HG03457 (cell line): ENCODE results near the gene CCDC88A.
"Not testable (repeated sequence)": the region's sequence is repeated elsewhere in the genome, so short reads cannot be mapped to it uniquely, and the experiment has no call there.

Experiments used
- ATAC-seq: cut with Tn5 transposase; IDR thresholded peaks from one replicate; pipeline ENCODE4 v1.9.1; 2021; ENCODE audit warnings: moderate number of reproducible peaks; ENCODE audit not compliant: unreplicated experiment

Gene CCDC88A

DNA sequence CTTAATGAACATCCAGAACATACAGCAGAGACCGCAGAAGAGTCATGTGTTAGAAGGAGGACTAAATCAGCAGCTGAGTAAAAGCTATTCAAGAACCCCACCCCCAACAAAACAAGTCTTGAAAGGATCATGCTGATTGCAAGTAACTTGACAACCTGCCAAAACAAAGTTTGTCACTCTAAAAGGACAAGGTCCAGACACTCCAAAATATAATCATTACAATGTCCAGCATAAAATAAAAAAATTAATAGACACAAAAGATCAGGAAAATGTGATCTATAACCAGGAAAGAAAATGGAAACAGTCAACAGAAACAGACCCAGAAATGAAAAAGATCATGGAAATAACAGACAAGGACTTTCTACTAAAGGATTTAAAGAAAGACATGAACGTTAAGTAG is 28.5 kb downstream of the CCDC88A start:
- no peak for ATAC-seq

DNA sequence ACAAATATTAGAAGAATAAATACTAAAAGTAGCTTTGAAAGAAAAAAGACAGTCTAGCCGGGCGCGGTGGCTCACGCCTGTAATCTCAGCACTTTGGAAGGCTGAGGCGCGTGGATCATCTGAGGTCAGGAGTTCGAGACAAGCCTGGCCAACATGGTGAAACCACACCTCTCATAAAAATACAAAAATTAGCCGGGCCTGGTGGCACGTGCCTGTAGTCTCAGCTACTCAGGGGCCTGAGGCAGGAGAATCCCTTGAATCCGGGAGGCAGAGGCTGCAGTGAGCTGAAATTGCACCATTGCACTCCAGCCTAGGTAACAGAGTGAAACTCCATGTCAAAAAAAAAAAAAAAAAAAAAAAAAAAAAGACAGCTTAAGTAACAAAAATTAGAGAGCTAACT is 34.1 kb downstream of the CCDC88A start:
- not testable (repeated sequence) for ATAC-seq

DNA sequence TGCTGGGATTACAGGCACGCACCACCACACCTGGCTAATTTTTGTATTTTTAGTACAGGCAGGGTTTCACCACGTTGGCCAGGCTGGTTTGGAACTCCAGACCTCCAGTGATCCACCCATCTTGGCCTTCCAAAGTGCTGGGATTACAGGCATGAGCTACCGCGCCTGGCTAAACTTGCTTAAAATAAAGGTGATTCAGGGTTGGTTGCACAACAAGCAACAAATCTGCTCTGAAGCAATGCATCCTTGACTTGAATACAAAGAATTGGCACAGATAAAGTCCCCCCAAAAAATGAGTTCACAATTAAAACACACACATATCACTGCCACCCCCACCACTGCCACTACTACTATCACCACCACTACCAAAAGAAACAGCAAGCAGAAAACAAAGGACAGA is 34.9 kb downstream of the CCDC88A start:
- ATAC-seq = no peak

DNA sequence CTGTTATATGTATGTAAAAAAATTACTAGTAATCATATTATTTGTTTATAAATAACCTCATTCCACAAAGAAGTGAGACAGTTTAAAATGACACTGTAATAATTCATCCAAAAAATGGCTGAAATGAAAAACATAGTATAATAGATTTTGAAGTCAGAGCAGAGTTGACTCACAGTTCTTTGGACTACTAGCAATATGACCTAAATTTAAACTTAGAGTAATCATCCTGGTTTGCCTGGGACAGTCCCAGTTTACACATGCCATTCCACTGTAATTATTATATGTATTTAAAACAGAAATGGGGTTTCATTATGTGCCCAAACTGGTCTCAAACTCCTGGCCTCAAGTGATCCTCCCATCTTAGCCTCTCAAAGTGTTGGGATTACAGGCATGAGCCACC is 48.3 kb downstream of the CCDC88A start:
- no peak for ATAC-seq

DNA sequence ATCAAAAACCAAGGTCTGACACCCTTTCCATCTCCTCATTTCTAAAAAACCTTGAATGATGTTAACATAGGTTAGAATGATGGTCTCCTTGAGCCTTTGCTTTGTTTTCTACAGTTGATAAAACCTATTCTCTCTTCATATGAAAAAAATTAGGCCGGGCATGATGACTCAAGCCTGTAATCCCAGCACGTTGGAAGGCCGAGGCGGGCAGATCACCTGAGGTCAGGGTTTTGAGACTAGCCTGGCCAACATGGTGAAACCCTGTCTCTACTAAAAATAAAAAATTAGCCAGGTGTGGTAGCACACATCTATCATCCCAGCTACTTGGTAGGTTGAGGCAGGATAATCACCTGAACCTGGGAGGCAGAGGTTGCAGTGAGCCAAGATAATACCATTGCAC is 49.4 kb downstream of the CCDC88A start:
- ATAC-seq = no peak

DNA sequence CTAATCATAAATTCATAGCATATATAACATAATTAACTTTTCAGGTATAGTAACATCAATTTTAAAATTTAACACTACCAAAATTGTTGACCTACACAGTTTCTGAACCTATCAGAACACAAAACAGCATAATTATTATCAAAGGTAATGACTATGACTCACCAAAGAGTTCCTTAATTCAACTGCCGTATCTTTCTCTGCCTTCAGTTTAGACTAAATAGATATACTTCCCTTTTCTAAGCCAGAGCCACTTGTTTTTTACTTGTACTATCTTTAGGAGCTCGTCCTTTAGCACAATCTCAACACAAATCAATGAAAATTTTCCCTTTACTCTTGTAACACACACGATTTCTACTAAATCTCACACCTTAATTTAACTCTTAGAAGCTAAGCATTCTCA is 54.4 kb downstream of the CCDC88A start:
- no peak for ATAC-seq

DNA sequence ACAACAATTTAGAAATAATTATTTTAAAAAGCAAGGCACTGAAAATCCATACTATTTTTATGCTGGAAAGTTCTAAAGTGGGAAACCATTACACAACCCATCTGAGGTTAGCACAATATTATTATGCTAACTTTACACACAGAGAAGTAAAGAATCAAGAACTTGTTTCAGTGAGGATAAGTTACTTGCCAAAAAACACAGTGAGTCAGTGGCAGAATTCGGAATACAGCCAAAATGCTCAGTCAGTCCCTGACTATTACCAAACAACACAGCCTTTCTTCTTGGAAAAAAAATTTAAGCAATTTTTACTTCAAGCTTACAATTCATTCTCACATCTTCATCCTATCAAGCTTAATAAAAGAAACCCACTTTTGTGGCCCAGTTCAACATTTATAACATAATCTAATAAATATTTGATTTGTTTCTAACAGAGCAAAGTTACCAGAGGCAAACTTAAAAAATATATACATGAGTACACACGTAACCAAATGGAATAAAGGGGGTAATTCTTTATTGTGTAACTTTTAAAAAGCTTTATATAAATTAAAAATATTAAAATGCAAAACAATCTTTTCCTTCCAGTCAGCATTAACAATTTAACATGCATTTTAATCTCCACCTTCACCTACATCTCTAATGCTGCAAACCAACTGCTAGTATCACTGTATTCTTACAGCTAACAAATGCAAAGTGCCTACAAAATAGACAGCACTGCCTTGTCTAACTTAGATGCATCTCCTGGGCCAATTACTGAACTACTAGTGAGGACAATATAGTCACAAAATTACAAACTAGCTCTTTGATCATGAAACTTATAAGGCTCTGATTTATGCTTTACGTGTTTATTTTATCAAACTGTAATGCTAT is 55.2 kb downstream of the CCDC88A start:
- ATAC-seq = no peak

DNA sequence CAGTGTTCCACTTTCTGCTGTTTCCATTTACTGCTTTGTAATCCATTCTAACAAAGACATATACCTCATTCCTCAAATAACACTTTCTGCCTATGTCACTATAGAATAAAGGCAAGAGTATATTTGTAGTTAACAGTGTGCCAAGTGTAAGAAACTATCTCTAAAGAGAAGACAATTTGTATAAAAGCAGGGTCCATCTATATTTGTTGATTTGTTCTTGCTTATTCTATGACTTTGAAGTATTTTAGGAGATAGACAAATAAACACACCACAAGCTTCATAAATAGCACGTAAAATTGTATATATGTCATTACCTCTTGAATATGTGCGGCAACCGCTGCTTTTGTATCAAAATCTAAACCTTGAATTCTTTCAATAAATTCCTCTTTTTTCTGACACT is 56.0 kb downstream of the CCDC88A start:
- no peak for ATAC-seq

DNA sequence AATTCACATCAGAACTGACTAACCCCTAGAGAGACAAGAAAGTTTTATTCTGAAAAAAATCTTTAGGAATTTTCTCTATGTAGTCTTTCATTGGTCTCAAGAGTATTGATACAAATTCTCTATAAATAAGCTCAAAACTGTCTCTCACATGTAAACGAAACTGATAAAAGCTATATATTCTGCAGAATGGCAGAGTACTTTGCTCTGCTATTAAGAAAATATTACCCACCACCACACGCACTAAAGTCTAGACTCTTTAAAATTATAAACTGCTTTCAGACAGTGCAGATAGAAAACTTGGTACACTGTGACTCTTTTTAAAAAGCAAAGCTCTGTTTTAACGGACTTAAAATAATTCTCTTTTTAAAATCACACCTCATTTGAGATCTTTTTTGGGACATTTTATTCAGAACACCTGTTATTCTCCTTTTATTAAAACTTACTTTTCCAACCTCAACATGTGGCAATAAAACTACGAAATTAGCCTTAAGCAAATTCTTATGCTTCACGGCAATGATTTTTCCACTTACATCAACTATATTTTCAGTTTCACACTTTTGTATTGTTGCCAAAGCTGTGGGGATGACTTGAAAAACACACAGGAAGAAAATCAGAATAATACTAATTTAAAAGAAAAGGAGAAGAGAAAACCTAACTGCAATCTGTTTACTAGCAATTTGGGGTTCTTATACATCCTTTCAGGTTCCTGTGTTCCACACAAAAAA is 58.0 kb downstream of the CCDC88A start:
- no peak for ATAC-seq

DNA sequence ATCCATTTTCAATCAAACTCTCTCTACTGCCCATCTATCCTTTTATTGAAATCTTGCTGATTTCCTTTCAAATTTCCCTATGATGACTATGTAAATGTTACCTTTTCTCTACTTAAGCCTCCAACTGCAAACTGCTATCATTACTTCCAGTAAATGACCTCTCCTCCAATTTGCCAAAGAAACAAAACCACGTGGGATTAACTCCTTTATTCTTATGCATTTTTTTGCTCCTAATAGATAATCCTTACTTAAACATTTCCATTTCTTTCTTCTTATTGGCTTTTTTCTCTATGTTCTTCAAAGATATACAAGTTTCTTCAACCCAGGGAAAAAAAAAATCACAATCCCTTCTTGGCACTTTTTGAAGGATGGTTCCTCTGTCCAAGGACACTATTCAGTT is 61.2 kb downstream of the CCDC88A start:
- no peak for ATAC-seq

DNA sequence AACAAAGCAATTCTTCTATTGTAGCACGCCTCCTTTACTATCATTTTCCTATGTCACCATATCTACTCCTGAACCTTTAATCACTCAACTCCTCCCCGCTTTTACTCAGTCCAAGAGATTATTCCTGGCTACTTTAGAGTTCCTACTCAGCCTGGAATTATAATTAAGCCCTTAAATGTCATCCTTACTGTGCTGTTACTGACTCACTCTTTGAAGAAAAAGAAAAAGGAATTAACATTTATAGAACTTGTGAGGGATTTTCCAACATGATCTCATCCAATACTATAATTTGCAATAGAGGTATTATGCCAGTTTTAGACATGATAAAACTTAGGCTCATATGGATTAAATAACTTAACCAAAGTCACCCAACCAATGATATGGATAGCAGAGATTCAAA is 61.7 kb downstream of the CCDC88A start:
- no peak for ATAC-seq

DNA sequence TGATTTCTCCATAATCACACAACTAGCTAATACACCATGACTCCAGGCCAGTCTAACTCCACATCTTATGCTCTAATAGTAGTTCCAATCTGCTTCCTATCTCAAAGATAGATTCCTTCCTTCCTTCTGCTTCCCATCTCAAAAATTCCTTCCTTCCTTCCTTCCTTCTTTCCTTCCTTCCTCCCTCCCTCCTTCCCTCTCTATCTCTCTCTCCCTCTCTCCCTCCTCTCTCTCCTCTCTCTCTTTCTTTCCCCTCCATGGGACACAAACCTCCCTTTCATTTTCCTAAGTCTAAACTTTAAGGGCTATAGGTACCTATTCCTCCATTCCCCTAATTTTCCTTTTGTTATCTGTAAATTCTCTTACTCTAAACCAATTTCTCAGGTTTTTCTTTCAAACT is 62.5 kb downstream of the CCDC88A start:
- no peak for ATAC-seq

DNA sequence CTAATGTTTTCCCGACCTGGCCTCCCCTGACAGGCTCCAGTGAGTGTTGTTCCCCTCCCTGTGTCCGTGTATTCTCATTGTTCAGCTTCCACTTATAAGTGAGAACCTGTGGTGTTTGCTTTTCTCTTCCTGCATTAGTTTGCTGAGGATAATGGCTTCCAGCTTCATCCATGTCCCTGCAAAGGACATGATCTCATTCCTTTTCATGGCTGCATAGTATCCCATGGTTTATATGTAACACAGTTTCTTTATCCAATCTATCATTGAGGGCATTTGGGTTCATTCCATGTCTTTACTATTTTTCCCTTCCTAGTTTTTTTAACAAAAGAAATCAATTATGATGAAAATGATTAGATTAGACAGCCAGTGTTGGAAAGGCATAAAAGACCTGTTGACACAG is 63.5 kb downstream of the CCDC88A start:
- ATAC-seq = not testable (repeated sequence)

DNA sequence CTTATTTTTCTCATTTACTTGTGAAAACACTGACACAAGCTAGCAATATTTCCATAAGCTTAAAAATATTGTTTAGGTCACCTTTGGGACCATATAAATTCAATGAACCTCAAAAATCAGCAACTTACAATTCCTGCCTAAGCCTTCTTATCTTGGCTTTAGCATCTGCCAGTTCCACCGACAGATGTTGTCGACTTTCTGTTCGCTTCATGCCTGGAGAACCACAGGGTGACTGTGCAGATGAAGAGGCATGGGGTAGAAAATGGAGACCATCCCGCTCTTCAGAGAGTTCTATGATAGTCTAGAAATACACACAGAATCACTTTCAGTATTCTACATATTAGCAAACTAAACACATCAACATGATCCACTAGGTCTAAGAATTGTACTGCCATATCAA is 64.2 kb downstream of the CCDC88A start:
- ATAC-seq = no peak

DNA sequence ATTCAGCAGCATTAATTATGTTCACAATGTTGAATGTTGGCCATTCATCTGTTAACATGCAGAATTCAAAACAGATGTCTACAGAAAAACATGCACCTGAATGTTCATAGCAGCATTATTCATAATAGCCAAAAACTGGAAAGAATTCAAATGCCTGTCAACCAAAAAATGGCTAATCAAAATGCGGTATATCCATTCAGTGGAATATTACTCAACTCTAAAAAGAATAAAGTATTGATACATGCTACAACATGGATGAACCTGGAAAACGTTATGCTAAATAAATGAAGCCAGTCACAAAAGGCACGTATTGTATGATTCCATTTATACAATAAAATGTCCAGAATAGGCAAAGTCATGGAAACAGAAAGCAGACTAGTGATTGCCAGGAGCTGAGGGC is 68.0 kb downstream of the CCDC88A start:
- no peak for ATAC-seq

DNA sequence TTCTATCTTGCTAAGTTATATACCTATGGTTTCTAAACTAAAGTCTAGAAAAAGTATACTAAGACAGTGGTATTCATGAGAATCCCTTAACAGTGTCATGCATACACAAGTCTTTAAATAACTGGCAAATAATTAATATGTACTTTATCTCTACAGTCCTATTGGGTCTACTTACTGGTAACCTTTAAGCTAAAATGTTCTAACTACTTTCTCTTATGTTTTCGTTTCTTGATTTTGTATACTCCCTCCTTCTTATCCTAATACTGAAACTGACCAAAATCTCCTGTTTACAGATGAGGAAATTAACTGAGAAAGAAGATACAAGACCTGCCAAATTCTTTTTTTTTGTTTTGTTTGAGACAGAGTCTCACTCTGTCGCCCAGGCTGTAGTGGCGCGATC is 74.6 kb downstream of the CCDC88A start:
- ATAC-seq = no peak

DNA sequence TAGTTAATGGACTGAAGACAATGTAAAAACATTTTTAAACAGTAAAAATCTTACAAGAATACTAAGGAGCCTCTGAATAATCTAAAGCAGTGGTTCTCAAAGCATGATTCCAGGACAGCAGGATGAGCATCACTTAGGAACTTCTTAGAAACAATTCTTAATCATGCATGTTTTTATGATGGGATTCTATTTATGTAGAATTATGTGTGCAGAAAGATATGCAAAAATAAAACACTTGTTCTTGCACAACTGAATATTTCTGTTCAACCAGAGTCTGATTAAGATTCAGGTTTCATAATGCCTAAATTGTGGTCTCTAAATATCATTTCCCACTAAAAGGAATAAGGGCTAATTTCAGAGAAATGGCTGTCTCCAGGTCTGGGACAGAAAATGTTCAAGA is 81.4 kb downstream of the CCDC88A start:
- no peak for ATAC-seq

DNA sequence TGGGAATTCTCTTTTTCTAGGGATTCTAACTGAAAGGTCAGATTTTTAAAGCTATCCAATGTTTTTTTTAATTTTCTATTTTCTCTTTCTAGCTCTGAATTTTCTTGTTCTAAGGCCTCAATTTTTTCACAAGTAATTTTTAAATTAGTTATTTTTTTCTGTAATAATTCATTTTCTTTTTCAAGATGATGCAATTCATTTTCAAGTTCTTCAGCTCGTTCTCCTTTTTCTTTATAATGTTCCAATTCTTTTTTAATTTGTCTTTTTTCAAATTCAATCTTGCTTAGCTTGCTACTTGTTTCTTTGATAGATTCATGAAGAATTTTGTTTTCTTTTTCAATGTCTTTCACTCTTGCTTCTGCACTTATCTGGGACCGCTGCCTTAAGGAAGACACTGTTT is 84.9 kb downstream of the CCDC88A start:
- ATAC-seq = no peak

DNA sequence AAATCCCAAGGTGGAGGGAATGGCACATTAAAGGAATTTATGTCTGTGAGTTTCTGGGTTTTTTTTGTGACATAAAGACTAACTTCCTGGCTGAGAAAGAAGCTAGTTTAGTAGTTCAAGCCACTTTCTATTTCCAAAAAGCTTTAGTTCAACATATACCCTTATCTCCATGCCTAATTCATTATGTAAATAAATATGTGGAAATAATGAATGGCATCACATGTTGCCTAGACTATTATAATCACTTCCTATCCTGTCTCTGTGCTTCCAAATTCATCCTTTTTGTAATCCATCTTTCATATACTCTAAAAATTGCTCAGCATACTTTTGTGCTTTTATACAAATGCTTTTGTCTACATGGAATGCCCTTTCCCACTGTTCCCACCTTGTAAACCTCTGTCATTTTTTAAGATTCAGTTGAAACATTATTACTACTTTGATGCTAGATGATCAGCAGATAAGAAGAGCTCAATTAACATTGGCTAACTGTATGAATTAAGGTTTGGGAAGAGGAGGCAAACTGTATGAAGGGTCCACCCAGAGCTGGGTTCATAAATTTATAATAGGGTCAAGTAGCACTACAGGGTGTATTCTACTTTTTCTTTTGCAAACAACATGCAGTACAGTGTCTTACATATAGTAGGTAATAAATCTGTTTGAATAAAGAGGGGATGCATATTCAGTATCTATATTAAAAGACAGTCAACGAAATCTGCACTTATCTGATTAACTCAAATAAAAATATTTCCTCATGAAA is 88.9 kb downstream of the CCDC88A start:
- ATAC-seq = no peak

DNA sequence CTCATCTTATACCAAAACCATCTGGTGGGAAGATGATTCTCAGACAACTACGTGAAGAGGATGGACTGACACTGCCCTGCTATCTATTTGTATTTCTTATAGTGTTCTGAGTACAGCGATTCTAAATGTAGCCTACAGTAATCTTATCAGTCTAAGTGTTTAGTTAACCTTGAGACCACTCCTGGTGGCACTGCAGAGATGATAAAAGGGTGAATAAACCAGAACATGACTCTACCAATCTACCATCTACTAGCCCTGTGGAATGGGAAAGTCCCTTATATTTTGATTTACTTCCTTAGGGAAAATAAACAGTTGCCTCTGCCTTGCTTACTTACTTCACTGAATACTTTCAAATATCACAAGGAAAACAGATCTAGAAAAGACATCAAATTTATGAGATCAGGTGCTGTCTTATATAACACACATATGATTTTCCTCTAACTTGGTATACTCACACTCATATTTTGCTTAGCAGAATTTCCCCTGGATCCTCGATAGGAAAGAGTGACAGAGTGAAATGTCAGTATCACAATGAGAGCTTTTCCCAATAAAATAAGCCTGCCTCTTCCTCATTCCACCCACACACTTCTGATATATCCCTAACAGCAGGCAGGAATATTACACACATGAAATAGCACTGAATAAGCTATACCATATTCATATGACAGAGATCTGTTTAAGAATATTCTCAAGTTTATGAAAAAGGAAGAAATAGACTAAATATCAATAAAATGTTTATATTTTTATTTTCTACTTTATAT is 92.0 kb downstream of the CCDC88A start:
- no peak for ATAC-seq

DNA sequence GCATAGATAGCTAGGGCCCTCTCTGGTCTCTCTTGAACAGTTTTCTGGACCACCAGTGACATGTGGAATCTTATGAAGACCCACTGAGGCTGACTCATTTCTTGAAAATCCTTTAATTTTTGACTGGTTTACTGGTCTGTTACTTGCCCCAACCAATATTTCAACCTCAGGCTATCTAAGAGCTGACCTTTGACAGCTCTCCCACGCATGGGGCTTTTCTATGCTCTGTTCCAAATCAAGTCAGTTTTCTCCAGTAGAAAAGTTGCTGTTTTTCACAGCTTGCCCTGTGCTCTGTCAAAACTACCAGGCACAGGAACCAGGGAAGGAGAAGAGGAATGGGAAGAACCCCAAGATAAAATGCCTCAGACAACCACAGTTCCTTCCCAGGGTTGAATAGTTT is 104.7 kb downstream of the CCDC88A start:
- no peak for ATAC-seq
